Measurements from ENCODE around the gene MRPL46.
A peak's percentile ranks its signal among the peaks of the same experiment; 100 is the strongest.

DNA sequence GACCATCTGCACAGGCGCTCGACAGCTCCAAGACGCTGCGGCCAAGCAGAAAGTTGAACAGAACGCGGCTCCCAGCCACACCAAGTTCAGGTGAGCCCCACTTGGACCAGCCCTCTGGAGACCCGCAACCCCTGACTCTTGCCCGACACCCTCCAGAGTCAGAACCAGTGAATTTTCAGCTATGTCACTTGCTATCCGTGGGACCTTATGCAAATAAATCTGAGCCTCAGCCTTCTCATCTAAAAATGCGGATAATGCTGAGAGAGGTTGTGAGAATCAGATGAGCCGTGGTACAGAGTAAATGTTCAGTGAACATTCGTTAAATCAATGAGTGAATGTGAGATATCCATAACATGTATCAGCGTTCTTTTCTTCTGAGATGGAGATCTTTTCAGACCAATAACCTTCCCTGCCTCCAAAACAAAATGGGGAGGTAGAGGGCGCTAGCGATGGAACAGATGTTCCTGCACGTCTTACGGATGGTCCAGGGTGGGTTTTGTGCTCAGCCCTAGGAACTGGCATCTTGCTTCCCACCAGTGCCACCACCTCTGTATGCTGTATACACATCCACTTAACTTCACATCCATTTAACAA, 844 bp upstream of the MRPL46 start:
- TF ChIP-seq, protein P1, sequence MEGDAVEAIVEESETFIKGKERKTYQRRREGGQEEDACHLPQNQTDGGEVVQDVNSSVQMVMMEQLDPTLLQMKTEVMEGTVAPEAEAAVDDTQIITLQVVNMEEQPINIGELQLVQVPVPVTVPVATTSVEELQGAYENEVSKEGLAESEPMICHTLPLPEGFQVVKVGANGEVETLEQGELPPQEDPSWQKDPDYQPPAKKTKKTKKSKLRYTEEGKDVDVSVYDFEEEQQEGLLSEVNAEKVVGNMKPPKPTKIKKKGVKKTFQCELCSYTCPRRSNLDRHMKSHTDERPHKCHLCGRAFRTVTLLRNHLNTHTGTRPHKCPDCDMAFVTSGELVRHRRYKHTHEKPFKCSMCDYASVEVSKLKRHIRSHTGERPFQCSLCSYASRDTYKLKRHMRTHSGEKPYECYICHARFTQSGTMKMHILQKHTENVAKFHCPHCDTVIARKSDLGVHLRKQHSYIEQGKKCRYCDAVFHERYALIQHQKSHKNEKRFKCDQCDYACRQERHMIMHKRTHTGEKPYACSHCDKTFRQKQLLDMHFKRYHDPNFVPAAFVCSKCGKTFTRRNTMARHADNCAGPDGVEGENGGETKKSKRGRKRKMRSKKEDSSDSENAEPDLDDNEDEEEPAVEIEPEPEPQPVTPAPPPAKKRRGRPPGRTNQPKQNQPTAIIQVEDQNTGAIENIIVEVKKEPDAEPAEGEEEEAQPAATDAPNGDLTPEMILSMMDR (optimal IDR thresholded peaks at IDR 0.05 in 1 of 3, IDR thresholded peaks at IDR 0.05 in 1 of 3, conservative IDR thresholded peaks at IDR 0.05 in 1 of 3; ENCODE audit: extremely low read depth in 1 of 3, insufficient read depth in 2 of 3, low read length in 3 of 3), result peak; percentile 41 to 63 (median 53)
- no peak for TF ChIP-seq EZH2 (IDR thresholded peaks at IDR 0.05; ENCODE audit: low read length)
